H9 (cell line): ENCODE measurements around the gene MRPL55. TPM values are rescaled to one million over a fixed set of nuclear protein-coding genes. Genes with fewer than 3 reads are reported as not detected.

ENCODE experiments used
- DNase-seq: peaks from one replicate; pipeline ENCODE4 v3.0.0-alpha.2; 2017
- H2AFZ ChIP-seq: one replicate; pipeline ENCODE4 v1.6.1; 2013; ENCODE audit warnings: mild to moderate bottlenecking, low read length, control low read depth, moderate library complexity
- H2AK5ac ChIP-seq: 2 replicates; pipeline ENCODE4 v1.6.1; 2013; ENCODE audit warnings: low read length, control low read depth, mixed read lengths; ENCODE audit not compliant: insufficient read length
- H2BK120ac ChIP-seq: one replicate; pipeline ENCODE4 v1.6.1; 2013; ENCODE audit warnings: low read depth, mild to moderate bottlenecking, low read length, control low read depth, inconsistent platforms; ENCODE audit not compliant: poor library complexity, severe bottlenecking
- H2BK12ac ChIP-seq: 2 replicates; pipeline ENCODE4 v1.6.1; 2013; ENCODE audit warnings: low read length, control low read depth, mixed read lengths, low read depth; ENCODE audit not compliant: insufficient read length
- H2BK15ac ChIP-seq: 2 replicates; pipeline ENCODE4 v1.6.1; 2013; ENCODE audit warnings: low read depth, low read length, control low read depth
- H2BK20ac ChIP-seq: one replicate; pipeline ENCODE4 v1.6.1; 2013; ENCODE audit warnings: low read depth, mild to moderate bottlenecking, low read length, control low read depth, inconsistent platforms; ENCODE audit not compliant: poor library complexity, severe bottlenecking
- H2BK5ac ChIP-seq: 2 replicates; pipeline ENCODE4 v1.6.1; 2013; ENCODE audit warnings: low read length, control low read depth, mixed read lengths; ENCODE audit not compliant: insufficient read length
- H3K14ac ChIP-seq: 2 replicates; pipeline ENCODE4 v1.6.1; 2013; ENCODE audit warnings: low read length, control low read depth; ENCODE audit not compliant: insufficient read depth
- H3K18ac ChIP-seq: 2 replicates; pipeline ENCODE4 v1.6.1; 2013; ENCODE audit warnings: low read depth, mild to moderate bottlenecking, mixed read lengths, low read length, control low read depth; ENCODE audit not compliant: insufficient read length
- H3K23ac ChIP-seq: 2 replicates; pipeline ENCODE4 v1.6.1; 2013; ENCODE audit warnings: low read length, control low read depth, mixed read lengths, low read depth; ENCODE audit not compliant: insufficient read length
- H3K23me2 ChIP-seq: 2 replicates; pipeline ENCODE4 v1.6.1; 2013; ENCODE audit warnings: low read depth, mild to moderate bottlenecking, mixed read lengths, low read length, control low read depth; ENCODE audit not compliant: insufficient read length, poor library complexity, severe bottlenecking
- H3K27ac ChIP-seq: 2 replicates; pipeline ENCODE4 v1.5.1; 2013; ENCODE audit warnings: low read length, control low read depth, mixed read lengths, low read depth; ENCODE audit not compliant: insufficient read length
- H3K27me3 ChIP-seq: 2 replicates; pipeline ENCODE4 v1.6.1; 2013; ENCODE audit warnings: low read length, control low read depth, inconsistent platforms; ENCODE audit not compliant: insufficient read depth
- H3K4ac ChIP-seq: 2 replicates; pipeline ENCODE4 v1.6.1; 2013; ENCODE audit warnings: low read depth, mild to moderate bottlenecking, control low read depth, inconsistent platforms, low read length, moderate library complexity
- H3K4me1 ChIP-seq: 2 replicates; pipeline ENCODE4 v1.6.1; 2013; ENCODE audit warnings: low read length, control low read depth, inconsistent platforms; ENCODE audit not compliant: insufficient read depth
- H3K4me2 ChIP-seq: 2 replicates; pipeline ENCODE4 v1.6.1; 2013; ENCODE audit warnings: low read length, control low read depth, mixed read lengths; ENCODE audit not compliant: insufficient read length, insufficient read depth
- H3K56ac ChIP-seq: 2 replicates; pipeline ENCODE4 v1.6.1; 2013; ENCODE audit warnings: low read depth, mild to moderate bottlenecking, mixed read lengths, low read length, control low read depth; ENCODE audit not compliant: insufficient read length
- H3K79me1 ChIP-seq: 2 replicates; pipeline ENCODE4 v1.6.1; 2013; ENCODE audit warnings: low read depth, mild to moderate bottlenecking, moderate library complexity, low read length, control low read depth, inconsistent platforms; ENCODE audit not compliant: insufficient read depth, poor library complexity, severe bottlenecking
- H3K79me2 ChIP-seq: 2 replicates; pipeline ENCODE4 v1.6.1; 2013; ENCODE audit warnings: low read length, control low read depth, inconsistent platforms; ENCODE audit not compliant: insufficient read depth
- H3K9ac ChIP-seq: 2 replicates; pipeline ENCODE4 v1.6.1; 2013; ENCODE audit warnings: low read length, control low read depth, mixed read lengths; ENCODE audit not compliant: insufficient read length; ENCODE audit errors: extremely low read depth
- H3K9me3 ChIP-seq: one replicate; pipeline ENCODE4 v1.6.1; 2013; ENCODE audit warnings: low read depth, low read length, inconsistent platforms; ENCODE audit not compliant: control insufficient read depth
- H3T11ph ChIP-seq: one replicate; pipeline ENCODE4 v1.6.1; 2013; ENCODE audit warnings: mild to moderate bottlenecking, low read length, control low read depth, inconsistent platforms
- H4K20me1 ChIP-seq: one replicate; pipeline ENCODE4 v1.6.1; 2013; ENCODE audit not compliant: control insufficient read depth, insufficient read length, insufficient read depth
- H4K5ac ChIP-seq: 2 replicates; pipeline ENCODE4 v1.6.1; 2013; ENCODE audit warnings: low read depth, mild to moderate bottlenecking, mixed read lengths, low read length, control low read depth; ENCODE audit not compliant: insufficient read length
- H4K8ac ChIP-seq: replicated peaks from 2 replicates; pipeline ENCODE4 v1.6.1; 2013; ENCODE audit warnings: low read length, control low read depth, mixed read lengths, low read depth; ENCODE audit not compliant: insufficient read length
- H4K91ac ChIP-seq: 2 replicates; pipeline ENCODE4 v1.6.1; 2013; ENCODE audit warnings: low read depth, mild to moderate bottlenecking, moderate library complexity, mixed read lengths, low read length, control low read depth; ENCODE audit not compliant: insufficient read length
- H3K27ac Mint-ChIP-seq, 3 experiments: 2 replicates in 2 of 3; 3 replicates in 1 of 3; pipeline ENCODE4 v1.8.0; 2020 to 2021; ENCODE audit warnings: mixed read lengths in 3 of 3, mild to moderate bottlenecking in 1 of 3, moderate library complexity in 1 of 3
- H3K27me3 Mint-ChIP-seq: 2 replicates; pipeline ENCODE4 v1.8.0; 2021; ENCODE audit warnings: low read depth, mild to moderate bottlenecking, moderate library complexity, mixed read lengths
- H3K36me3 Mint-ChIP-seq, 3 experiments: 2 replicates in 2 of 3; 3 replicates in 1 of 3; pipeline ENCODE4 v1.8.0; 2020 to 2021; ENCODE audit warnings: low read depth in 3 of 3, mixed read lengths in 3 of 3; ENCODE audit not compliant: insufficient read depth in 1 of 3
- H3K4me1 Mint-ChIP-seq, 2 experiments: 2 replicates each; pipeline ENCODE4 v1.8.0; 2020; ENCODE audit warnings: mixed read lengths in 2 of 2
- H3K4me3 Mint-ChIP-seq, 2 experiments: 2 replicates in 1 of 2; 3 replicates in 1 of 2; pipeline ENCODE4 v1.8.0; 2020 to 2021; ENCODE audit warnings: mild to moderate bottlenecking in 2 of 2, mixed read lengths in 2 of 2, moderate library complexity in 1 of 2
- H3K9me3 Mint-ChIP-seq, 2 experiments: 2 replicates in 1 of 2; 3 replicates in 1 of 2; pipeline ENCODE4 v1.8.0; 2020; ENCODE audit warnings: mild to moderate bottlenecking in 2 of 2, mixed read lengths in 2 of 2, moderate library complexity in 1 of 2
- CTCF ChIP-seq: fragments of 200-600 bp; sonication (generic); conservative IDR thresholded peaks from 3 replicates; pipeline ENCODE4 v1.8.0; 2021; ENCODE audit warnings: antibody characterized with exemption, mild to moderate bottlenecking
- WGBS: extraction: QIAGEN DNeasy Blood & Tissue Kit; methylation state at CpG from one replicate; pipeline ENCODE4 v1.1.7; 2013; ENCODE audit warnings: missing lambda C conversion rate, low lambda C conversion rate, mixed read lengths; ENCODE audit not compliant: insufficient read length; ENCODE audit errors: extremely low coverage; 5-methylcytosine and 5-hydroxymethylcytosine counted together
- total RNA-seq: library from RNA; stranded (reverse); gene quantifications from 2 replicates; pipeline ENCODE4 v1.2.1, GENCODE V29; 2021

MRPL55 gene
- total RNA-seq, 1 experiment from 2014 or later: 62.3 TPM

GRCh38 chr1:228120351-228120750 lies 11.3 kb upstream of the MRPL55 start:
- Histone ChIP-seq H2BK5ac (no peak overlapping the region), H3K4me1 (no peaks in the 10 kb centered on the region), H2BK15ac (no peak overlapping the region), H2AK5ac (no peak overlapping the region), H3K9ac (no peak overlapping the region), H3K27me3 (peaks cover 2% of the 10 kb centered on the region; the same call in 1 of the 2 replicates), H3K79me2 (no peaks in the 10 kb centered on the region), H3K9me3 (no peaks in the 10 kb centered on the region), H3K18ac (no peak overlapping the region), H2AFZ (no peak overlapping the region), H2BK20ac (no peak overlapping the region), H3K4me2 (no peak overlapping the region), H4K91ac (no peak overlapping the region), H4K8ac (no peak overlapping the region), H3K23ac (no peak overlapping the region), H3K14ac (no peak overlapping the region), H3K27ac (no peak overlapping the region), H2BK120ac (no peak overlapping the region), H3K79me1 (no peaks in the 10 kb centered on the region), H3K23me2 (no peaks in the 10 kb centered on the region), H4K5ac (no peak overlapping the region), H3K4ac (no peak overlapping the region), H4K20me1 (no peaks in the 10 kb centered on the region), H3K56ac (no peak overlapping the region), H3T11ph (no peak overlapping the region), H2BK12ac (no peak overlapping the region)
- Mint-ChIP-seq H3K27ac (no peak overlapping the region), H3K27me3 (peaks cover 40% of the 10 kb centered on the region), H3K9me3 (peaks cover 34 to 36% of the 10 kb centered on the region in 2 experiments), H3K4me3 (no peak overlapping the region), H3K4me1 (0 out of 4 replicates have a peak, but pooled peaks cover 0 to 3% of the 10 kb centered on the region in 2 experiments), H3K36me3 (peaks cover 7 to 9% (median 7%) of the 10 kb centered on the region in 3 experiments; a peak in 6 of 7 replicates)
- DNase-seq: no peak
- WGBS: no CpG with 5 or more reads among the region's 1 CpG
- no peak for TF ChIP-seq CTCF
